HG02759 (cell line): ENCODE data around the gene ZNF692.
"Not testable (repeated sequence)": the region's sequence is repeated elsewhere in the genome, so short reads cannot be mapped to it uniquely, and the experiment has no call there.

Experiments used
- ATAC-seq: cut with Tn5 transposase; IDR thresholded peaks from one replicate; pipeline ENCODE4 v1.9.1; 2021; ENCODE audit warnings: mild to moderate bottlenecking, moderate library complexity; ENCODE audit not compliant: unreplicated experiment

ZNF692 gene

DNA sequence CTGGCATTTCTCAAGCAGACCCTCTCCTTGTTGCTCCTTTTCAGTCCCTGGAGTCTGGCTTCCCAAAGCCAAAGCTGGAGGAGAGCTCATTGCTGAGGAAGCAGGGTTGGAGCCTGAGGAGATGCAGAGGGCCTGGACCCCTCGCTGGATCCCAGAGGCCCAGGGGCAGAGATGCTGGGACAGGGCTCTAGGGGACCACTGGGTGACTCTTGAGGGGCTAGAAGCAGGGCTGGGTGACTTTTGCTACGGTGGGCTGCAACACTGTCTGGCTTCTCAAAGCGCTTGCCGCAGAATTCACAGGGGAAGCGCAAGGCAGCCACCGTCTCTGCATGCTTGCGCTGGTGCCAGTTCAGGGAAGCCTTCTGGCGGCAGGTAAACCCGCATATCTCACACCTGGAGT, 8.8 kb downstream of the ZNF692 start:
- ATAC-seq: no peak

DNA sequence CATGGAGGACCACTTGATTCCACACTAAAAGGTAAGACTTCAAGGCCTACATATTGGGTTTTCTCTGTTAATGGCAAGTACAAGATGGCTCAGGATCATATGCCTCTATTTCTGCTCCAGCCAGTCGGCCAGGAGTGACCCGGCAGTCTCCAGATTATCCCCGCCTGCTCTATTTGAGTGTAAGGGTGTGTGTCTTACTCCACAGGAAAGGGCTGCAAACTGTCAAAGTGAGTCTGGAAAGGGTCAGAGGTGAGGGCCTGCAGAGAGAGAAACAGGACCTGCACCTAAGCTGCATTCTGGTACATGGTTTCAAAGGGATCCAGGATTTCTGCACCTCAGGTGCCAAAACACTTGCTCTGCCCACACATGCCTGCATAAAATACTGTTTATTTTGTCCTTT, 9.2 kb downstream of the ZNF692 start:
- ATAC-seq: no peak

DNA sequence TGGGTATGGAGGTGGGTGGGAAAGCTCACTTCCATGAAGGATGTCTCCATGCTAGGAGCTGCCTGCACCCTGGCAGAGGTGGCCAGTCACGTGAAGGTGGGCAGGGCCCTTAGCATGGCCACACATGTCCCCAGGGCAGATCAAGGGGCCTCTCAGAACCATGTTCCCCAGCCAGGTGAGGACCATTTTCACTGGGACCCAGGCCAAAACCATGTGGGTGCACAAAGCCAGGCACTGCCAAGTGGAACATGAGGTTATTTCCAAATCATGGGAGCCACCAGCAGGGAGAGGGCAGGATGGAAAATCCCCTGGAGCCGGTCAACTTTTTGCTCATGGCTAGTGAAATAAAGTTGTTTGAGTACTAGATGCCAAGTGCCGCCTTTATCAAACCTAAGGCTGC, 9.7 kb downstream of the ZNF692 start:
- ATAC-seq: no peak

DNA sequence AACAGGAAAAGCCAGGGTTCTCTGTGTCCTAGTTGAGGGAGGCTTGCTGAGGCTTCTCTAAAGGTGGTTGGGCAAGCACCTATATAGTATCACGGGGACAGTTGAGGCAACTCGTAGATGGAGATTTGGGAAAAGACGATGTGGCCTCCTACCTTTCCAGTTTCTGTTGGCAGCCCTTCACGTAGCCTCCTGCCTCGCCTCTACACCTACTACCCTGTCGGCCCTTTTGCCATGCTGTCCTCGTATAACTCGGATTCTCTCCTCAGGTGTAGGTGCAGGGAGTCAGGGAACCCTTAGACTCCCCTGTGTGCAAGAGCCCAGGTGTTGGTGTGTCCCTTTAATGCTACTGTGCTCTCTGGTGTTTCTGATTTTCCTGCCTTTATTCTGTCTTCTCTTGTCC, 10.3 kb downstream of the ZNF692 start:
- ATAC-seq: no peak

DNA sequence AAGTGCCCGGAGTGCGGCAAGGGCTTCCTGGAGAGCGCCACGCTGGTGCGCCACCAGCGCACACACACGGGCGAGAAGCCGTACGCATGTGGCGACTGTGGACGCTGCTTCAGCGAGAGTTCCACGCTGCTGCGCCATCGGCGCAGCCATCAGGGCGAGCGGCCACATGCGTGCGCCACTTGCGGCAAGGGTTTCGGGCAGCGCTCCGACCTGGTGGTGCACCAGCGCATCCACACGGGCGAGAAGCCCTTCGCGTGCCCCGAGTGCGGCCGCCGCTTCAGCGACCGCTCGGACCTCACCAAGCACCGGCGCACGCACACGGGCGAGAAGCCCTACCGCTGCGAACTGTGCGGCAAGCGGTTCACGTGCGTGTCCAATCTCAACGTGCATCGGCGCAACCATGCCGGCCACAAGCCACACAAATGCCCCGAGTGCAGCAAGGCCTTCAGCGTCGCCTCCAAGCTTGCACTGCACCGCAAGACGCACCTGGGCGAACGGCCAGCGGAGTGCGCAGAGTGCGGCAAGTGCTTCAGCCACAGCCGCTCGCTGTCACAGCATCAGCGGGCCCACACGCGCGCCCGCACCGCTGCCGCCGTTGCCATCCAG, 10.8 kb downstream of the ZNF692 start:
- no peak for ATAC-seq

DNA sequence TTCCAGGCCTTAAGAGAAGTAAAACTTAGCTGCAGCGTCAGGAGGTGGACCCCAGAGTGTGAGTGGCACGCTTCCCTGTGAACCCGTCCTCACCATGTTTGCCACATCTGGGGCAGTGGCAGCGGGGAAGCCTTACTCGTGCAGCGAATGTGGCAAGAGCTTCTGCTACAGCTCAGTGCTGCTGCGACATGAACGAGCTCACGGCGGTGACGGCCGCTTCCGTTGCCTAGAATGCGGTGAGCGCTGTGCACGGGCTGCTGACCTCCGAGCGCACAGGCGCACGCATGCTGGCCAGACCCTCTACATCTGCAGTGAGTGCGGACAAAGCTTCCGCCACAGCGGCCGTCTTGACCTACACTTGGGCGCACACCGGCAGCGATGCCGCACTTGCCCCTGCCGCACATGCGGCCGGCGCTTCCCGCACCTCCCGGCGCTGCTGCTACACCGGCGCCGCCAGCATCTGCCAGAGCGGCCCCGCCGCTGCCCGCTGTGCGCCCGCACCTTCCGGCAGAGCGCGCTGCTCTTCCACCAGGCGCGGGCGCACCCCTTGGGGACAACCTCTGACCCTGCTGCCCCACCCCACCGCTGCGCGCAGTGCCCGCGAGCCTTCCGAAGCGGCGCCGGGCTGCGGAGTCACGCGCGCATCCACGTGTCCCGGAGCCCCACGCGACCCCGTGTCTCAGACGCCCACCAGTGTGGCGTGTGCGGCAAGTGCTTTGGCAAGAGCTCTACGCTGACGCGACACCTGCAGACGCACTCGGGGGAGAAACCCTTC, 11.5 kb downstream of the ZNF692 start:
- ATAC-seq: no peak

DNA sequence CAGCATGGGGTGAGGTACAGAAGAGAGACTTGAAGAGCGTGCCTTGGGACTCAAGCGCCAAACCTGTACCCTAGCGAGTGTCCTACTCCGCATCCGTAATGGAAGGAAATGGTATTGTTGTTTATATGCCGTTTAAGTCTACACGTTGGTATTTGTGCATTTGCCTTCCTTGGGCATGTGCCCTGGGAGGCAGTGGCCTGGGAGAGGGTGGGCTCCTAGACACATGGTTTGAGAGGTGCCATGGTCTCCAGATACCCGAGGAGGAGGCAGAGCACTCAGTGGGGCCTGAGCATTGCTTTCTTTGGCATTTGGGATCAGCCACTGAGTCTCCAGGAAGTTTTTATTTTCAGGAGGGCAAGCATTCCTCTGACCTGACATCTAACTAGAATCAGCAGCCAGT, 14.4 kb downstream of the ZNF692 start:
- ATAC-seq: no peak

DNA sequence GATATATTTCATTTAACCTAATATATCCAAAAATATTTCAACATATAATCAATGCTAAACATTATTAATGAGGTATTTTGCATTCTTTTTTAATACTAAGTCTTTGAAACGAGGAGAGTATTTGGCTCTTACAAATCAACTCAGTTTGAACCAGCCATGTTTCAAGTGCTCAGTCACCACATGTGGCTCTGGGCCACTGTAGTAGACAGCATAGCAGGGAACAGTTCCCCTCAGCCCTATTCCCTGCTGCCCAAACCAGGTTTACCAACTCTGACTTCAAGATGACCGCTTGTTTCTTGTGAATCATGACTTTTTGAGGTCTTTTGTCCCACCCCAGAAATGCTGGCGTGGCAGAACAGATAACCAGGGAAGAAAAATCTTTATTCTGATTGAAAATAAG, 15.2 kb downstream of the ZNF692 start:
- ATAC-seq: no peak

DNA sequence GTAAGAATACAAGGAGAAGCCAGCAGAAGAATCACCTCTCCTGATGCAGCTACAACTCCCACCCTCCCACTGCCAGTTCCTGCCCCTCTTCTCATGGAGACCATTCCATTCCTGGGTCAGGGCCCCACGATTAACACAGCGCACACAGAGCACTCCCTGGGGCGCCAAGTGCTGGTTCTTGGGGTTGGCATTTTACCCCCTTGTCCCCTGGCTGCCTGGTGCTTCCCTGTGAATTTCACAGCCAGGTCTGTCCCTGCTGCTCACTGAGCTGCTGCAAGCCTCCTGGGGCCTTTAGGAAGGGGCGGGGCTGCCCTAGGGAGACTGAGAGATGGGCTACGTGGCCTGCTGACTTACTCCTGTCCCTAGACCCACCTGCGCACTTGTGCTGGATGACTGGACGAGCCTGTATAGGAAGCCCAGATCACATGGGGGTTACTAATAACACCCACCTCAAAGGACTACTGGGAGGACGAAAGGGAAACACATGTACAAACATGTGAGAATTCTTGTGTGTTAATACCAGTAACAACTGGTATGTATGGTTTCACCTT, 16.0 kb downstream of the ZNF692 start:
- no peak for ATAC-seq

DNA sequence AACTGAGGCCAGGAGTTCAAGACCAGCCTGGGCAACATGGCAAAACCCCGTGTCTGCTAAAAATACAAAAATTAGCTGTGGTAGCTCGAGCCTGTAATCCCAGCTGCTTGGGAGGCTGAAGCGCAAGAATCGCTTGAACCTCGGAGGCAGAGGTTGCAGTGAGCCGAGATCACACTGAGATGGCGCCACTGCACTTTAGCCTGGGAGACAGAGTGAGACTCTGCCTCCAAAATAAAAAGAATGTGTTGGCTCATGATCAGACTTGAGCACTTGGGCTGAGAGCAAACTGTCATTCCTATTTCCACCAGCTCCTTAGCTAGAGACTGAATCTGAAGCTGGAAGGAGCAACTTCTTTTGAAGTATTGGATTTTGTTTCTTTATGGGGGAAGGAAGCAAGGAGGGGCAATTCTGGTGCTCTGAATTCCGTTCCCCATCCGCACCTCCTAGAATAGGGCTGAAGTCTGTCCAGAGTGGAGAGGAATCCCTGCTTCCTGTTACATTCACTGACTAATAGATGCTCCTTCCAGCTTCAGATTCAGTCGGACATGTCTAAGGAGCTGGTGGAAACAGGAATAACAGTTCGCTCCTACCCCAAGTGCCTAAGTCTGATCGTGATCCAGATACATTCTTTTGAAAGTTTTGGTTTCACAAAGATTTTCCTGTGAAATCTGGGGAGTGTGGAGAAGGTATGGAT, 17.0 kb downstream of the ZNF692 start:
- no peak for ATAC-seq

DNA sequence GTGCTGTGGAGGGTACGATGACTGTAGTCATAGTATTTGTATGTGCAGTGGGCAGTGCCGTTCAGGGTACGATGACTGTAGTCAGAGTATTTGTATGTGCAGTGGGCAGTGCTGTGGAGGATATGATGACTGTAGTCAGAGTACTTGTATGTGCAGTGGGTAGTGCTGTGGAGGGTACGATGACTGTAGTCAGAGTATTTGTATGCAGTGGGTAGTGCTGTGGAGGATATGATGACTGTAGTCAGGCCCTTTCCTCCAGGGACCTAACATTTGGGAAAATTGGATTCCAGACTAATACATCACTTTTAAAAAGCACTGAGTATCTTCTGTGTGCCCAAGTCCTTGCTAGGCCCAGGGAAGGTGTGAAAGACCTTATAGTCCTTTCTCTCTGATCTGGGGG, 17.9 kb downstream of the ZNF692 start:
- ATAC-seq: no peak

DNA sequence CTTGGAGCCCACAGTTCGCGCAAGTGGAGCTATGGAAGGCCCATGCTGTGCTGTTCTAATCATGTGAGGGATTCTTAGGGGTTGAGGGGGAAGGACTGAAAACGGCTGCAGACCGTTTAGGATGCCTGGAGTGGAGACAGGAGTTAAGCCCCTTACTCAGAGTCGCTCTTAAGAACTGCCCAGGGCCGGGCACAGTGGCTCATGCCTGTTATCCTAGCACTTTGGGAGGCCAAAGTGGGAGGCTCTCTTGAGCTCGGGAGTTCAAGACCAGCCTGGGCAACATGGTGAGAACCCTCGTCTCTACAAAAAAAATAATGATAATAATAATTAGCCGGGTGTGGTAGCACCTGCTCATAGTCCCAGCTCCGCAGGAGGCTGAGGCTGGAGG, 19.7 kb downstream of the ZNF692 start:
- ATAC-seq: no peak

DNA sequence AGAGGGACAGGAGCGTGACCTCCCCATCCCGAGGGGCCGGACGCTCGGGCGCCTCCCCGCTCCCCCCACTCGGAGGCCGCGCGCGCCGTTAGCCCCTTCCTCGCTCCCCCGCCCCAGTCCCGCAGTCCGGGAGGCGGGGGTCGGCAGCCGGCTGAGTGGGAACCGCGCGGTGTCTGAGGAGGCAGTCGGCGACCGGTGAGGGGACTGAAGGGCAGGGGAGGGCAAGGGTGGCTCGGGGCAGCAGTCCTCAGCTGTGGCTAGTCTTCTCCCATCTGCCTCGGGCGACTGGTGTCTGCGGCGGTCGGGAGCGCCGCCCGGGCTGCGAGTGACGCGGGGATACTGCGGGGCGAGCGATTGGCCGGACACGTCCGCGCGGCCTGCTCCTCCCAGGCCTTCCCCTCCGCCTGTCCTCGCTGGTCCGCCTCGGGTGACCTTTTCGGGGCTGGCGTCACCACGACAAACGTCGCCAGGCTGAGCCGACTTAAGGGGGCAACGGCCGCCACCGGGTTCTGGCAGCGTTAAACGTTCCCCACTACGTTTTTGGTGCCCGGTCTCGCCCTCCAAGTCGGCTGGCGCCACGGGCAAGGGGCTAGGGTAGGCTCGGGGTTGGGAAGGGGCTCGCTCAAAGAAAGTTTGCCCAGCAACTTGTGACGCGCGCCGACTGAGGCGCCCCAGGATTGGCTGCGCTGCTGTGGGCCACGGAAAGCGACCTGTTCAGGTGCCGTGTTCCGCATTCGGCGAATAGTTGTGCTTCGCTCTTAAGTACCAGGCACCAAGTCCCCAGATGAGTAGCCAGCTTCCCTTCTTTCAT, 20.3 kb downstream of the ZNF692 start:
- ATAC-seq: peak; percentile 65

DNA sequence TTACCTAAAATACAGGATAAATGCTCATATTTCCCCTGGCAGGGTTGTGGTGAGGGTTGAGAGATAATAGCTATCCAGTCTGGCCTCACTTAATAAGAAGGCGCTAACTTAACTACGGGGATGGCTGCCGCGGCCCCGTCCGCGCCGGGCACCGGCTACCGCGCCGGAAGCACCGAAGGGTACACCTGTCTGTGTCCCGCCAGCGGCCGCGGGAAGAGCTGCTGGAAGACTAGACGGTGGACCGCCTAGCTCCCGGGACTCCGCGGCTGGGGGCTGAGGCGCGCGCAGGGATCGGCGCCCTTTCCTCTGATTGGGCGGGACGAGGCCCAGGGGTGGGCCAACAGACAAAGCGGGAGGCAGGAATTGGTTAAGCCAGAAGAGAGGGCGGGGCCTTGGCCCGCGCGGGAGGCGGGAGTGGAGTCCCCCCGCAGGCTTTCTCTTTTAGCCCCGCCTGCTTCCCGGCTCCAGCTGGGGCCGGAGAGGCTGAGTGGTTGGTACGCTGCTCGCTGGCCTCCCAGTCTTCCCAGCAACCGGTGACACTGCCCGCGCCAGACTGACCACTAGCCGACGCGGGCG, 21.0 kb downstream of the ZNF692 start, which contains the start of gene ZNF672:
ZNF672 (plus strand) TSS at position 444 of the 576 bp plus-strand sequence. CDS start 9,051 bp downstream, outside the sequence.
- ATAC-seq: peak; percentile 81

DNA sequence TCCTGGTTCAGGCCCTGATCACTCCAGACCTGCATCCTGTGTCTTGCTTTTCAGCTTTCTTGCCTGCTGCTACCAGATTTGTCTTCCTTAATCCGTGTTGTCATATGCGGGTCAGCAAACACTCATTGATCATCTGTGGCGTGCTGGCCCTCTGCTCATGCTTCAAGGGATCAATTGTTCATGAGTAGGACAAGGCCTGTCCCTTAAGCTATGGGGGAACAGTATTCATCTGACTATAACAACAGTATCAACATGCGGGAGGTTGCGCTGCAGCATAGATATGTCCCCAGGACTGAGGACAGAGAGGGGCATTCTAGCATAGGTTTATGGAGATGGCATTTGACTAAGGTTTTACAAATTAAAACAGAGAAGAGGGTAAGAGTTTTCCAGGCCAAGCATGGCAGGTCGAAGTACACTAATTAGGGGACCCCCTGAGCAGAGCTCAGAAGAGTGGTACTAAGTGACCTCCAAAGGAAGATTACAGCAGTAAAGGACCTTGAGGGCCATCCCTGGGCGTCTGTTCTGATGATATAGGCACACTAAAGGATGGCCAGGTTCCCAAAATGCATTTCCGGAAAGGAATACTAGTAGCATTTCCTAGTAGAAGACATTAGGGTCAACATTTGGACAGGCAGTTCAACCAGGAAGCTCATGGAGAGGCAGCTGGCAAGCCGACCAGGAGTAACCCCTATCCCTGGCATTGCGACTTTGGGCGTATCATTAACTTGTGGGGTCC, 21.7 kb downstream of the ZNF692 start:
- ATAC-seq: no peak

DNA sequence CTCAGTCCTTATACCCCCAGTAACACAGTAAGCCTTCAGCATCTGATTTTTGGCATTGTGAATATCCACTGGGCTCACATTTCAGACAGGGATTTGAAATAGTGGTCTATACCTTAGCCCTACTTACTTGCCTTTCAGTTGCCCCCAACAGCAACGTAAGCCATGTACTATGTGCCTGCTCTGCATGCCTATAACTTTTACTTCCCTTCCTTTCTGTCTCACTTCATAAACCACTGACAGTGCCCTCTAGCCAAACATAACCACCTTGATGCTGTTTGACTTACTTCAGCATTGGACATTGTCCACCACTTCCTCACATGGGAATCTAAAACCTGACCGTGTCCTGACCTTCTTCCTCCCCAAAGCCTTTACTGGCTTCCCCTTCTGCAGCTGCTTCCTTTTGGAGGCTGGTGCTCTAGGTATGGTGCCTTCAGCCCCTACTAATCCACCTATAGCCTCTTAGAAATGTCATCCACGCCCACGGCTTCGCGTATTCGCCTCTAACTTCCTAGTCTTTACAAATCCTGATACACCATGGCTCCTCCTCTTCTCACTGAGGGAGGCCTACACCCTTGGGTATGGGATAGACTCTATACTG, 24.4 kb downstream of the ZNF692 start:
- ATAC-seq: no peak

DNA sequence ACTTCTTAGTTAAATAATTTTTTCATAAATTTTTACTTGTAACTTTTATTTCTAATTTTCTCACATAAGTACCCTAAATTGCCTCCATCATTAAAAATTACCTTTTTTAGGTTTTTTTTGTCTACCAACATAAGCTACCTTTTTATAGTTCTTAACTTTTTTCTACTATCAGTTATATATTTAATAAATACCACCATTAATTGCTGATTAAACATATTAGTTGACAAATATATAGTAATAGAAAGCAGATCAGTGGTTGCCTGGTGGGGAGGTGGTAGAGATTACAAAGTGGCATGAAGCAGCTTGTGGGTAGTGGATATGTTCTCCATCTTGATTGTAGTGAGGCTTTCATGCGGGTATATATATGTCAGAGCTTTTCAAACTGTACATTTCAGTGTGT, 27.0 kb downstream of the ZNF692 start:
- no peak for ATAC-seq

DNA sequence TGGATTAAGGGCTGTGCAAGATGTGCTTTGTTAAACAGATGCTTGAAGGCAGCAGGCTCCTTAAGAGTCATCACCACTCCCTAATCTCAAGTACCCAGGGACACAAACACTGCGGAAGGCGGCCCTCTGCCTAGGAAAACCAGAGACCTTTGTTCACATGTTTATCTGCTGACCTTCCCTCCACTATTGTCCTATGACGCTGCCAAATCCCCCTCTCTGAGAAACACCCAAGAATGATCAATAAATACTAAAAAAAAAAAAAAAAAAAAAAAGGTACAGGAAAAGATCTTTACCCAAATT, 28.2 kb downstream of the ZNF692 start:
- ATAC-seq: not testable (repeated sequence)

DNA sequence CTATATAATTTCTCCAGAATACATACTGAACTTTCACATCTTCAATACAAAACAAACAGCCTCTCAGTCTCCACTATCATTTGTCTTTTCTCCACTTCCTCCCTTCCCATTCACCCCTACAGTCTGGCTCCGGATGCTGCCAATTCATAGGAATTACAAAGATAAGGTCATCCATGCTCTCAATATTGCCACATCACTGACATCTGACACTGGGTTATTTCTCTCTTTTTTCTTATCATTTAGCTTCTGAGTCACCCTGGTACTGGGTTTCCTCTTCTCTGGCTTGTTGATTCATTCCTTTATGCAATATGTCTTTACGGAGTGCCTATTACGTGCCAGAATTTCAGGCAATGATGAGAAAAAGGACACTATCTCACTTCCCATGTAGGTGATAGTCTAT, 30.0 kb downstream of the ZNF692 start:
- no peak for ATAC-seq
